Measurements from ENCODE around the gene ISM2.

- TF ChIP-seq CTCF (IDR thresholded peaks at IDR 0.05; ENCODE audit: low read depth, low read length): no peak
- no peak for TF ChIP-seq EZH2phosphoT487 (IDR thresholded peaks at IDR 0.05; ENCODE audit: low read depth)
Observed at GRCh38 chr14:77490347-77490986, 8.1 kb downstream of the ISM2 start.
